ENCODE results near the gene SYNE3. TPM values are rescaled to one million over a fixed set of nuclear protein-coding genes. Genes with fewer than 3 reads are reported as not detected.

The SYNE3 gene
- total RNA-seq, 1 experiment from 2014 or later, result 1.2 TPM

GRCh38 chr14:95523815-95524448 lies 7.5 kb upstream of the SYNE3 start:
- Histone ChIP-seq H3F3A (ENCODE audit: low read length, unreplicated experiment) (no peaks in the 10 kb centered on the region), H3K27me3 (ENCODE audit: low read length) (no peaks in the 10 kb centered on the region), H3K4me1 (ENCODE audit: insufficient read depth, low read length) (peaks cover 32% of the 10 kb centered on the region), H3K4me3 (ENCODE audit: low read length) (no peak overlapping the region), H4K20me1 (ENCODE audit: low read length) (no peaks in the 10 kb centered on the region), H3K9me3 (ENCODE audit: low read length) (no peaks in the 10 kb centered on the region), H3K4me2 (ENCODE audit: low read length) (no peak overlapping the region), H3K27ac (ENCODE audit: low read length) (no peak overlapping the region), H3K9ac (ENCODE audit: low read length) (no peak overlapping the region), H3K79me2 (ENCODE audit: low read length) (peaks cover 3% of the 10 kb centered on the region), H3K9me2 (replicated peaks; ENCODE audit: low read length) (no peaks in the 10 kb centered on the region), H2AFZ (ENCODE audit: low read length) (no peak overlapping the region), H3K36me3 (ENCODE audit: low read depth, low read length) (no peaks in the 10 kb centered on the region)
- BruUV-seq (replicated peaks), result no TSS peak
- DNase-seq (no peak), ATAC-seq (no peak)
- TF ChIP-seq CTCF (conservative IDR thresholded peaks at IDR 0.05; ENCODE audit: low read depth, low read length) (no peak), EZH2 (IDR thresholded peaks at IDR 0.05; ENCODE audit: low read length, unreplicated experiment) (no peak), EZH2phosphoT487 (IDR thresholded peaks at IDR 0.05; ENCODE audit: borderline replicate concordance, low read length) (no peak)
- ChIA-PET POLR2A (ENCODE audit: unreplicated experiment) (interaction anchor here (0.5 kb wide), 2 partner anchors 406 to 1602 kb away, joined by 4 to 17 read pairs; no protein-coding TSS in a partner anchor), CTCF (no interaction called here)
- intact Hi-C loops (cut with micrococcal nuclease), result no loop called here

GRCh38 chr14:95523051-95523814 lies 6.8 kb upstream of the SYNE3 start:
- Histone ChIP-seq H3F3A (ENCODE audit: low read length, unreplicated experiment) (no peaks in the 10 kb centered on the region), H3K4me2 (ENCODE audit: low read length) (no peak overlapping the region), H3K9me3 (ENCODE audit: low read length) (no peaks in the 10 kb centered on the region), H3K27ac (ENCODE audit: low read length) (no peak overlapping the region), H2AFZ (ENCODE audit: low read length) (no peak overlapping the region), H3K27me3 (ENCODE audit: low read length) (no peaks in the 10 kb centered on the region), H3K79me2 (ENCODE audit: low read length) (no peaks in the 10 kb centered on the region), H3K36me3 (ENCODE audit: low read depth, low read length) (no peaks in the 10 kb centered on the region), H4K20me1 (ENCODE audit: low read length) (no peaks in the 10 kb centered on the region), H3K9ac (ENCODE audit: low read length) (no peak overlapping the region), H3K4me3 (ENCODE audit: low read length) (no peak overlapping the region), H3K9me2 (replicated peaks; ENCODE audit: low read length) (no peaks in the 10 kb centered on the region), H3K4me1 (ENCODE audit: insufficient read depth, low read length) (peaks cover 32% of the 10 kb centered on the region)
- TF ChIP-seq EZH2 (IDR thresholded peaks at IDR 0.05; ENCODE audit: low read length, unreplicated experiment) (no peak), CTCF (conservative IDR thresholded peaks at IDR 0.05; ENCODE audit: low read depth, low read length) (no peak), EZH2phosphoT487 (IDR thresholded peaks at IDR 0.05; ENCODE audit: borderline replicate concordance, low read length) (no peak)
- ChIA-PET POLR2A (ENCODE audit: unreplicated experiment) (no interaction called here), CTCF (no interaction called here)
- intact Hi-C loops (cut with micrococcal nuclease), result no loop called here
- DNase-seq, result peak; percentile 32
- BruUV-seq (replicated peaks), result TSS peak; percentile 24
- no peak for ATAC-seq

- H3K9me3 ChIP-seq (ENCODE audit: low read length), result no peaks in the 10 kb centered on the region
- no peak overlapping the region for H3K4me2 ChIP-seq (ENCODE audit: low read length)
- H4K20me1 ChIP-seq (ENCODE audit: low read length), result no peaks in the 10 kb centered on the region
- no peaks in the 10 kb centered on the region for H3K27me3 ChIP-seq (ENCODE audit: low read length)
- TF ChIP-seq CTCF (conservative IDR thresholded peaks at IDR 0.05; ENCODE audit: low read depth, low read length) (no peak), EZH2 (IDR thresholded peaks at IDR 0.05; ENCODE audit: low read length, unreplicated experiment) (no peak), EZH2phosphoT487 (IDR thresholded peaks at IDR 0.05; ENCODE audit: borderline replicate concordance, low read length) (no peak)
- H3K27ac ChIP-seq (ENCODE audit: low read length), result no peak overlapping the region
- no peak overlapping the region for H3K4me3 ChIP-seq (ENCODE audit: low read length)
- no peaks in the 10 kb centered on the region for H3K9me2 ChIP-seq (replicated peaks; ENCODE audit: low read length)
- BruUV-seq (replicated peaks), result no TSS peak
- ATAC-seq (no peak), DNase-seq (no peak)
- H2AFZ ChIP-seq (ENCODE audit: low read length), result no peak overlapping the region
- H3K36me3 ChIP-seq (ENCODE audit: low read depth, low read length), result no peaks in the 10 kb centered on the region
- POLR2A ChIA-PET (ENCODE audit: unreplicated experiment), result no interaction called here
- peaks cover 31% of the 10 kb centered on the region for H3K4me1 ChIP-seq (ENCODE audit: insufficient read depth, low read length)
- no peaks in the 10 kb centered on the region for H3F3A ChIP-seq (ENCODE audit: low read length, unreplicated experiment)
- intact Hi-C loops (cut with micrococcal nuclease), result no loop called here
- no peak overlapping the region for H3K9ac ChIP-seq (ENCODE audit: low read length)
- H3K79me2 ChIP-seq (ENCODE audit: low read length), result no peaks in the 10 kb centered on the region
- CTCF ChIA-PET, result no interaction called here
These were observed 6.1 kb upstream of the SYNE3 start for GRCh38 chr14:95522556-95522955.
